GM12878 (cell line): ENCODE measurements around the gene NCKIPSD.

ENCODE experiments used
- EGR1 ChIP-seq, 2 experiments: IDR thresholded peaks; 1 replicate in 1 of 2; 2 replicates in 1 of 2; pipeline ENCODE4 v1.6.1; 2011 to 2012; ENCODE audit warnings: low read depth in 2 of 2, low read length in 2 of 2, borderline replicate concordance in 1 of 2, mild to moderate bottlenecking in 1 of 2, moderate library complexity in 1 of 2
- EZH2 ChIP-seq: IDR thresholded peaks from 2 replicates; pipeline ENCODE4 v1.6.1; 2012; ENCODE audit warnings: low read depth, mild to moderate bottlenecking, control low read depth, inconsistent platforms, low read length, borderline replicate concordance; ENCODE audit not compliant: control insufficient read depth
- HCFC1 ChIP-seq: fragments of 150-350 bp; IDR thresholded peaks from 2 replicates; pipeline ENCODE4 v1.6.1; 2014; ENCODE audit warnings: low read length
- JUND ChIP-seq: IDR thresholded peaks from 2 replicates; pipeline ENCODE4 v1.6.1; 2012; ENCODE audit warnings: low read depth, mild to moderate bottlenecking, low read length, improper control_type of control experiment, moderate library complexity
- POLR2A ChIP-seq: IDR thresholded peaks from 2 replicates; pipeline ENCODE4 v1.6.1; 2011; ENCODE audit warnings: low read depth, mild to moderate bottlenecking, low read length
- POLR2AphosphoS5 ChIP-seq: IDR thresholded peaks from 2 replicates; pipeline ENCODE4 v1.6.1; 2011; ENCODE audit warnings: mild to moderate bottlenecking, low read length, inconsistent platforms
- RB1 ChIP-seq: fragments of 450-650 bp; formaldehyde crosslinking; IDR thresholded peaks from 2 replicates; pipeline ENCODE4 v1.6.1; 2017; ENCODE audit warnings: mild to moderate bottlenecking, borderline replicate concordance
- RFX5 ChIP-seq: IDR thresholded peaks from 2 replicates; pipeline ENCODE4 v1.6.1; 2011; ENCODE audit warnings: low read depth, low read length, improper control_type of control experiment
- SRF ChIP-seq, 2 experiments: IDR thresholded peaks; 2 replicates each; pipeline ENCODE4 v1.6.1; 2011; ENCODE audit warnings: low read depth in 2 of 2, low read length in 2 of 2, mild to moderate bottlenecking in 1 of 2, moderate library complexity in 1 of 2
- TBL1XR1 ChIP-seq: IDR thresholded peaks from 2 replicates; pipeline ENCODE4 v1.6.1; 2012; ENCODE audit warnings: low read depth, low read length, improper control_type of control experiment
- YY1 ChIP-seq: IDR thresholded peaks from 2 replicates; pipeline ENCODE4 v1.6.1; 2011; ENCODE audit warnings: low read depth, mild to moderate bottlenecking, low read length
- TF ChIP-seq, protein P1 (sequence below), 3 experiments: IDR thresholded peaks in 2 of 3; conservative IDR thresholded peaks in 1 of 3; 2 replicates each; pipeline ENCODE4 v1.5.1; 2011; ENCODE audit warnings: low read depth in 3 of 3, low read length in 3 of 3, mild to moderate bottlenecking in 3 of 3, control low read depth in 2 of 3, moderate library complexity in 2 of 3, inconsistent platforms in 1 of 3, mixed read lengths in 1 of 3; ENCODE audit not compliant: control insufficient read depth in 2 of 3, insufficient read depth in 1 of 3; ENCODE audit errors: extremely low read depth in 1 of 3
- TF ChIP-seq, protein P2 (sequence below): IDR thresholded peaks from 2 replicates; pipeline ENCODE4 v1.6.1; 2012; ENCODE audit warnings: low read depth, low read length, improper control_type of control experiment
- TF ChIP-seq, protein P3 (sequence below): IDR thresholded peaks from 2 replicates; pipeline ENCODE4 v1.6.1; 2011; ENCODE audit warnings: low read depth, mild to moderate bottlenecking, low read length, moderate library complexity, borderline replicate concordance; ENCODE audit errors: extremely low read depth

DNA sequence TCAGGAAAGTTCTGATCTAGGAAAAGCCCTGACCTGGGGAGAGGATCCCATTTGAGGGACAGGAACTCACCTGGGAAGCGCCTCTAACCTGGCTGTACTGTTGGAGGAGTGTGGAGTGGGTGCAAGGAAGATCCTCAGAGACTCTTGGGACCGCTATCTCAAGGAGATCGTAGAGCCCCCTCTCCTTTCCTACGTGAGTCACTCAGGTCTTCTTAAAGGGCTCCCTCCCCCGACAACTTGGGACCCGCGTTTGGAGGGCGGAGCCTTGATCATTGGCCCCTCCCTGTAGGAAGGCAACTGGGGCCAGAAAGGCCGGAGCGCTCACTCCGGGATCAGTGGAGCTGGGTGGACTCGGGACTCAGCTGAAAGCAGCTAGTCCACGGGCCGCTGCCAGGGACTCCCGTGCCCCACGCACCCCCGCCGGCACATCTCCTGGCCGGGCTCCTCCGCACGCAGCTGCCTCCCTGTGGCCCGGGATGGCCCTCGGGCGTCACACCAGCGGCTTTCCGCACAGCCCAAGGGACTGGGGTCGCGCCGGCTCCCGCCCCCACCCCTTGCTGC lies 51.0 kb downstream of the NCKIPSD start:
- TF ChIP-seq EZH2 (no peak), RFX5 (no peak), POLR2A (no peak), POLR2AphosphoS5 (no peak), EGR1 (IDR thresholded peaks at IDR 0.05; ENCODE audit: borderline replicate concordance in 1 of 2, low read depth in 2 of 2, low read length in 2 of 2) (no peak), SRF (IDR thresholded peaks at IDR 0.05; ENCODE audit: low read depth in 2 of 2, low read length in 2 of 2) (no peak), YY1 (no peak), TBL1XR1 (no peak), HCFC1 (no peak), RB1 (no peak), JUND (no peak)
- TF ChIP-seq, protein P1, sequence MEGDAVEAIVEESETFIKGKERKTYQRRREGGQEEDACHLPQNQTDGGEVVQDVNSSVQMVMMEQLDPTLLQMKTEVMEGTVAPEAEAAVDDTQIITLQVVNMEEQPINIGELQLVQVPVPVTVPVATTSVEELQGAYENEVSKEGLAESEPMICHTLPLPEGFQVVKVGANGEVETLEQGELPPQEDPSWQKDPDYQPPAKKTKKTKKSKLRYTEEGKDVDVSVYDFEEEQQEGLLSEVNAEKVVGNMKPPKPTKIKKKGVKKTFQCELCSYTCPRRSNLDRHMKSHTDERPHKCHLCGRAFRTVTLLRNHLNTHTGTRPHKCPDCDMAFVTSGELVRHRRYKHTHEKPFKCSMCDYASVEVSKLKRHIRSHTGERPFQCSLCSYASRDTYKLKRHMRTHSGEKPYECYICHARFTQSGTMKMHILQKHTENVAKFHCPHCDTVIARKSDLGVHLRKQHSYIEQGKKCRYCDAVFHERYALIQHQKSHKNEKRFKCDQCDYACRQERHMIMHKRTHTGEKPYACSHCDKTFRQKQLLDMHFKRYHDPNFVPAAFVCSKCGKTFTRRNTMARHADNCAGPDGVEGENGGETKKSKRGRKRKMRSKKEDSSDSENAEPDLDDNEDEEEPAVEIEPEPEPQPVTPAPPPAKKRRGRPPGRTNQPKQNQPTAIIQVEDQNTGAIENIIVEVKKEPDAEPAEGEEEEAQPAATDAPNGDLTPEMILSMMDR (IDR thresholded peaks at IDR 0.05 in 2 of 3, conservative IDR thresholded peaks at IDR 0.05 in 1 of 3; ENCODE audit: control insufficient read depth in 2 of 3, extremely low read depth in 1 of 3, insufficient read depth in 1 of 3, low read depth in 3 of 3, low read length in 3 of 3) = no peak
- TF ChIP-seq, protein P2, sequence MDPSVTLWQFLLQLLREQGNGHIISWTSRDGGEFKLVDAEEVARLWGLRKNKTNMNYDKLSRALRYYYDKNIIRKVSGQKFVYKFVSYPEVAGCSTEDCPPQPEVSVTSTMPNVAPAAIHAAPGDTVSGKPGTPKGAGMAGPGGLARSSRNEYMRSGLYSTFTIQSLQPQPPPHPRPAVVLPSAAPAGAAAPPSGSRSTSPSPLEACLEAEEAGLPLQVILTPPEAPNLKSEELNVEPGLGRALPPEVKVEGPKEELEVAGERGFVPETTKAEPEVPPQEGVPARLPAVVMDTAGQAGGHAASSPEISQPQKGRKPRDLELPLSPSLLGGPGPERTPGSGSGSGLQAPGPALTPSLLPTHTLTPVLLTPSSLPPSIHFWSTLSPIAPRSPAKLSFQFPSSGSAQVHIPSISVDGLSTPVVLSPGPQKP = no peak
- TF ChIP-seq, protein P3, sequence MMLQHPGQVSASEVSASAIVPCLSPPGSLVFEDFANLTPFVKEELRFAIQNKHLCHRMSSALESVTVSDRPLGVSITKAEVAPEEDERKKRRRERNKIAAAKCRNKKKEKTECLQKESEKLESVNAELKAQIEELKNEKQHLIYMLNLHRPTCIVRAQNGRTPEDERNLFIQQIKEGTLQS = no peak
